GM18858 (cell line): Measurements from ENCODE around the gene GMNC.

Experiments
- ATAC-seq: cut with Tn5 transposase; IDR thresholded peaks from one replicate; pipeline ENCODE4 v1.9.1; 2021; ENCODE audit not compliant: unreplicated experiment

The GMNC gene

DNA sequence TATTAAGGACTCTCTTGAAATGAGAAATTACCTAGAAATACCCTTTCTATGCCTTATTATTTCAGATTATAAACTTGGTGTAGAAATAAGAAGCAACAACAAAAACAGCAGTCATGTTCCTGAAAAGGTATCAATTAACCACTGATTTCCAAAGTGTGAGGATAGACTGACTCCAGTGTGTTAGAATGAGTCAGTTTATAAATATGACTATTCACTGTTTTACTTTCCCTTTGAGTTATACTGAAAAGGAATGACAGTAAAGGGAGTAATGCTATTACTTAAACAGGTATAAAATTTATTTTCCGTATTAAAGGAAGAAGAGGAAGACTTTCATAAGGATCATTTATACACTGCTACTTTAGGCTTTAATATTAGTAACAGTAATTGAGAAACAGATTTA, 12.9 kb downstream of the GMNC start:
- ATAC-seq = no peak

DNA sequence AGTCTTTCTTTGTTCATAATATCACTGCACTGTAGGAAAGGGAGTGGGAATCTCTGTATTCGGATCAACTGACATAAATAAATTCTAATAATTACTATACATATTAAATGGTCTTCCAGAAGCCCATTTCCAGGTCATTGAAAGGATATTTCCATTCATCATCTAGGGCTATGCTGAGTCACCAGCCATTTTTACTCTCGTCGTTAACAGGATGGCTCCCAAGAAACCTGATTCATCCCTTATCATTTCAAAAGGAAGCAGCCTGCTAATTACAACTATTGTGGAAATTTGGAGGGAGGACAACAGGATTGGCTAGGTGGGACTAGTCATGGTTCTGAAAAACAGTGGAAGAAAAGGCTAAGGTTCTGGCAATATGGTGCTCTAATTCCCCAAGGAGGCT, 13.6 kb downstream of the GMNC start:
- ATAC-seq = no peak

DNA sequence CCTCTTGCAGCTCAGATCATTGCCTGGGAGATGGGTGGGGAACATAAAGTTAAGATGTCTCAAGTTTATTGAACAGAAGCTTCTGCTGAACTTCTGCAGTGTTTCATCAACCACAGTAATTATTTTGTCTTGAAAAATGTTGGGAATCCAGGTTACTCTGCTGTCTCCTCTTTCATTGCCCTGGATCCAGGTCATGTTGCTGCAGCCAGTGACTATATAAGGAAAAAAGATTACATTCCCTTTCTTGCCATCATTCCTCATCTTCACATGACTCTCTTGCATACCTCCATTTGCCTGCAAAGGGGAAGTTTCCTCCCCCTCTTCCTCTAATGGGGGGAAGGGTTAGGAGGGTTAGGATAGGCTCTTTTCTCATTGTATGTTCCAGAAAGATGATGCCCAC, 15.1 kb downstream of the GMNC start:
- no peak for ATAC-seq

DNA sequence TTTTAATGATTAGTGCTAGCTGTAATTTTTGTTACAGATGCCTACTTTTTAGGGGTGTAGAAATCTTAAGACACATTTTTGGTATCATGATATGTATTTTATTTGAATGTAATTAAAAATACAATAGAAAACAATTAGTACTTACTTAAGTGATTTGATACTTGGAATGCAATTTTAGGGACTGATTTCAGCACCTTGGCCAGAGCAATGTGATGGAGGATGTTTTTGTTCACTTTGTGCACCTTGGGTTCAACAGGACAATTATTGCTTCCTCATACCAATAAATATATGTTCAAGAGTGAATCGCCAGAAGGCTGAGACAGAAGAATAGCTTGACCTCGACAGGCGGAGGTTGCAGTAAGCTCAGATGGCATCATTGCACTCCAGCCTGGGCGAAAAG, 22.3 kb downstream of the GMNC start:
- no peak for ATAC-seq

DNA sequence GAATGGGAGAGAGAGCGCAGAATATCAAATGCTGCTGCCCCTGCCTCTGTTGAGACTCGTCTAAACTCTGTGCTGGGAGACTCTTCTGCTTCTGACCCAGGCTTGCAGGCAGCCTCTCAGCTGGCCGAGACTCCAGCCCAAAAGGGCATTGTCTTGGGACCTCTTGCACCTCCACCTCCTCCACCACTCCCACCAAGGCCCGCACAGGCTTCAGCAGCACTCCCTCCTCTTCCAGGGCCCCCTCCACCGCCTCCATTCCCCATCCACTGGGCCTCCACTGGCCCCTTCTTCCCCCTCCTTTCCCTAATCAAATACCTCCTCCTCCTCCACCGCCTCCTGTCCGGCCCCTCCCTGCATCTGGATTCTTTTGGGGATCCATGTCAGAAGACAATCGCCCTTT, 31.3 kb downstream of the GMNC start:
- ATAC-seq = no peak

DNA sequence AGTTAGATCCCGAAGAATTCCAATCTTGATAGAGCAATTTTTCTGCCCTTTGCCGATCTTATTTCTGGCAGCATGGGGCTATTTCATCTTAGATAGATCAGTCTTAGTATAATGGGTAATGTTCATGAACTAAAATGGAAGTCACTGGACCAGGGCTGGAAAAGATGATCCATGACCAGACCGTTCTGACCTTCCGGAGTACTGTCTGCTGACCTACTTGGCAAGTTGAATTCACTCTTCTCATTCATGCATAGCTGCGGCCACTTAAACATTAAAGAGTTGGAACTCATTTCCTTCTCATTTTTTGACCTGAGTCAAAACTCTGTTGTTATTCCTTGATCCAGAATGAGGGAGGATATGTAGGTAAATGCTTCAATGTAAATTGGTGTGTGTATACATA, 32.5 kb downstream of the GMNC start:
- ATAC-seq = no peak

DNA sequence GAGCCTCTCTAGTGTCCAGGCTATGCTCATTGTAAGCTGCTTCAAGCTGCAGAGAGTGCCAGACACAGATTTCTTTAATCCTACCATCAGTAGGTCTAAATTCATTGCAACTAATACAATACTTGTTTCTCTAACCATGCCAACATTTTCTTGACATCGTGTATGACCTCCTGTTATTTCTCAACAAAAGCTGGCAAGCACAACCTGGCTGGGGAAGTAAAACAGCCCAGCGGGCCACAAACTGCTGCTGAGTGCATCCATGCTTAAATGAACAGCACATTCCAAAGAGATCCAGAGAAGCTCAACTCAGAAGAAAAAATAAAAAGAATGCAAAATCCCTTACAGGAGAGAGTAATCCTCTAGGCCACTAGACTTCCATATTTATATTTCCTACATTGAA, 36.5 kb downstream of the GMNC start:
- ATAC-seq = no peak

DNA sequence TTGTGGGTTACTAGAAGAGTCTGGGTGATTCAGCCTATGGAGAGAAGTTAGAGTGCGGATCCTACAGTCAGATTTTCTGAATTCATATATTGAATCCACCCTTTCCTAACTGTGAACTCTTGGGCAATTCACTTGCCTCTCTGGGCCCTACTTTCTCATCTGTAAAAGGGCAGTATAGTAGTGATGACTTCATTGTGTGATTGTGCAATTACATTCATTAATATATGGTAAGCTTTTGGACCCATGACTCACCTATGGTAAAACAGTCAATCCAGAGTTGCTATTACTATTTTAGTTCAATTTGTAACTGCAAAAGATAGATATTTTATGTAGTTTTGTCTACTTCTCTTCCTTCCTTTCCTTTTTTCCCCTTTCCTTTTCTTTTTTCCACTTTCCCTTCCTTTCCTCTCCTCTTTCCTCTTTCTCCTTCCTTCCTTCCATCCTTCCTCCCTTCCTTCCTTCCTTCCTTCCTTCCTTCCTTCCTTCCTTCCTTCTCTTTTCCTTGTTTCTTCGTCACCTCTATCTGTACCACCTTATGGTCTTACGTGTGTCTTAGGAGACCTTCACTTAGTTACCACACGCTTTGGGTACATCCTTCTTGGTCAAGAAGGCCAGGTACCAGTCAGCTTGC, 37.0 kb downstream of the GMNC start:
- no peak for ATAC-seq

DNA sequence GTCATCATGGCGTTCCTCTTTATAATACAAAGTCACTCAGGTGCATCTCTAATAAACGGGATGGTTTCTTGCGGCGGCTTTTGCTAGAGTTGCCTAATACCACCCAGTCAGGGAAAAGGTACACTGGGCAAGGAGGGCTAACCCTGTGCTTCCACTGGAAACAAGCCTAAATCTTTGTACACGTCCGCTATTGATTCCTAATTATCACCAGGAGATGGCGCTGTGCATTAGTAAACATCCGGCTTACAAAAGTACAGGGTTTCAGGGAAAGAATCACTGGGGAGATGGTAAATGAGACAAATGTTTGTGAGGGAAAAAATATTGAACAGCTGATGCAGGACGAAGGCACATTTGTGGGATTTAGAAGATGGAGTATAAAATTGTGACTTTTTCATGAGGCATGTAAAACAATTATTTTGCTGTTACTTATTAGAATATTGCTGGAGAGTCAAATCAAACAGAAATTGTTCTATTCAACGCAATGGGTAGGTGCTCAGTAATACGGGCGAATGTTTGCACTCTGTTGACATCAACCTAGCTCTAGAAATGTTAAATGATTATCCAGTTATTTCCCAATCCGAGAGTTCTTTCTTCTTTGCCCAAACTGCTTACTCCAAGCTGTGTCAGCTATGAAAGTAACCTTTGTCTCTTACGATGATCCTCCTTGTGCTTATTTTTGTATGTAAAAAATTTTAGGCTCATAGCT, 50.6 kb downstream of the GMNC start:
- peak; percentile 52 for ATAC-seq

DNA sequence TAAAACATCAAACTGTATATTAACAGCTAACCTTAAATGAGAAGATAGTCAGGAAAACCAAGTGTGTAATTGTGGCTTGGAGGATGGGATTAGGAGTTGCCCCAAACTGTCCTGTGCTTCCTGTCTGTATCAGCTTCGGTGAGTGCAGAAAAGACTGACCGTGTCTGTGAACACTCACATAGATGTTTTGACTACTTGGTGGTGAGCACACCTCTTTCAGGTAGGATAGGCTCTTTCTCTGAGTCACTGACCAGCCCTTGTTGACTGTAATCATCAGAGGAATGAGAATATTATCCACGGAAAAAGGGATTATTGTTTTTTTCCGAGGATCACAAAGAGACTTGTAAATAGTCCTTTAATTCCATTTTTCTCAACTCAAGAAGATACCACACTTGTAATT, 51.5 kb downstream of the GMNC start:
- ATAC-seq = no peak

DNA sequence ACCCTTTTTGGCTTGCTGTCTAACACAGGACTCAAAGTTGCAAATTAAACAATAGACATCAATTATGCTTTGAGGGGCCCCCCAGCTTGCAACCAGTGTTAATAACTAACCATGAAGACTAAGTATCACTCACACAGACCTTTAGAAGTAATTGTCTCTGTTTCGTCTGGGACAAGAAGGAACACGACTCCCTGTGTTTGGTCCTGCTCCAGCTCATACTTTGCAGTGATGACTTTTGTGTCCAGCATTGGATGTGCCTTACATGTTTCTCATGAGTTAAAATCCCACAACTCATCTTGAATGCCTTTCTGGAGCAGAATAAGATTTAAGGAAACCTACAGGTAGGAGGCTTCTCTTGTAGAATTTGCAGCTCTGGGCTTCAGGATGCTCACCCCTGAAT, 53.1 kb downstream of the GMNC start:
- no peak for ATAC-seq

DNA sequence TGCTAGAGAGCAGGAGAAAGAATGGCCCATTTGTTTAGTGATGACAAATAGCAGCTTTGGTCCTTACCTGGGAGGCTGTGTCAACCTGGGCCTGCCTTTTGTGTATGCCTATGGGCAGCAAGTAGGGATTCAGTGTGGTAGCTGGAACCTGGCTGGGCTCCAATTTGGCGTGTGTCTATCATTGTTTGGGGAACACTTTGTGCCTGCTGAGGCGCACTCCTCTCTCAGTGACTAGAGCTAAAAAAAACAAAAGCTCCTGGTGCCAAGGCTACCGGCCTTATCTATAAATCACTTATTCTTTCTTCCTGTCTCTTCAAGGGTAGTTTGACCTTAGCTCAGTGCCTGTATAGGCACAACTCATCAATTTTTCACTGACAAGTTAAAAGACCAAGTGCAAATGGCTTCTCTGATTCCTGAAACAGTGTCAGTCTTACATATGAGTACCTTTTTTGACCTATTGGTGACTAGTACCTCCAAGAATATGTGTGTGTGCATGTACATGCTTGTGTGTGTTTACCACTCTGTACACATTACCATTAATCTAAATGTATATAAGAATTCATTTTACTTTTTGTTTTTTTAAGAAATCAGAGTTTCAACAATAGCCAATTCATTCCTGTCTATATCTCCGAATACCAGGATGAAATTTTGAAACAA, 54.6 kb downstream of the GMNC start:
- ATAC-seq = no peak
